ENCODE data around the gene PLXNB2.

Gene PLXNB2

GRCh38 chr22:50305923-50306566, 1.4 kb downstream of the PLXNB2 start:
- TF ChIP-seq ZFP30 (CRISPR knock-in tag; IDR thresholded peaks at IDR 0.05): no peak
- no peak for TF ChIP-seq TCF4 (CRISPR knock-in tag; IDR thresholded peaks at IDR 0.05; ENCODE audit: borderline replicate concordance)
- TF ChIP-seq ZC3H10 (CRISPR knock-in tag; IDR thresholded peaks at IDR 0.05): no peak
- peak; percentile 80 for ATAC-seq

DNA sequence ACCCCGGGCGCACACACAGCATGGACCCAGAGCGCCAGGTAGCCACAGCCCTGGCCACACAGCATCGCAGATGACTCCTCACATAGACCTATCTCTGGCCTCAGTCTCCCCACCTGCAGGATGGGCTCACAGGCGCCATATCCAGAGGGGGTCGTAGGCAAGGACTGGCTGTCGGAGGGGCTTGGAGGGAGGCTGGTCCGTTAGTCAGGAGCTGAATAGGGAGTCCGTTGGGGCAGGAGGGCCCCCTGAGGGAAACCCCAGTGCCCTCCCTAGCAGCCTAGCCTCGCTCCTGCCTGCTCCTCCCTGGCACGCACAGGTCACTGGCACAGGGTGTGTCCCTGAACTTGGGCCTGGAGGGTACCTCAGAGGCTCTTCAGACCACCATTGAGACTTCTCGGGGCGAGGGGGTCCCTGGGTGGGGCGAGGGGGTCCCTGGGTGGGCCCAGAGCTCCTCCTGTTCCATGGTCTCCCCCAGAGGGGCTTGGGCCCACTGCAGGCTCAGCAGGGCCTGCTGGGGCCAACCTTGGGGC, 2.0 kb downstream of the PLXNB2 start:
- ATAC-seq: peak; percentile 2

DNA sequence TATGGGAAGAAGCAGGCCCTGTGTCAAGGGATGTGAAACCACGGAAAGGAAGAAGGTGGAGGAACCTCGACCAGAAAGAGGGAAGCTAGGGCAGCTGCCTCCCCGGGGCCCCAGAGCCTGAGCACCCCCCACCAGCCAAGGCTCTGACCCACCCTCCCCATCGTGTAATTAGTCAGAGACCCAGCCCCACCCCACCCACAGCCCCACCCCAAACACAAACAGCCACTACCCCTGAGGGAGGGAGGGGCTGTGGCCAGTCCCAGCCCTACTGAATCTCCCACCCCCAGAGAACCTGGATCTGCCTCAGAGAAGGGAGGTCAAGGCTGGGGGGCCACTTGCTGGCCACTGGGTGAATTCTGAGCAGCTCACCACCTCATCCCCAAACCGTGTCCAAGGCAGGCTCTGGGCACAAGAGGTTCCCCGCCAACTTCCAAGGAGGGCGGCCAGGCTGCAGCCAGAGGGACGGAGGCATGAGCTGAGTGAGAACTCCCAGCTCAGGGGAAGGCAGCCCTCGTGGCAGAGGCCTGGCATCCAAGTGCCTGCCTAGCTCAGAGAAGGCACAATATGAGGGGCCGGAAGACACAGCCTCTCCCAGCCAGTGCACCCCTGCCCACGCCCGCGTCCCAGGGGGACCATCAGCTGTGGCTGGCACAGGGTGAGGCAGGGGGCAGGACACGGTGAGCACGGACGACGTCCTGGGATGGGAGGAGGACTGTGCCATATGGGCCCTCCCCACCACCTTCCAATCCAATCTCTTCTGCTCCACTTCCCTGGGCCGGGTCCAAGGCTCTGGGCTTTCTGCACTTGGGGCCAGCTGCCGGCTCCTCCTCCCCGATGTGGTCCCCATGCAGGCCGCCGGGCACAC, 2.7 kb downstream of the PLXNB2 start:
- ATAC-seq: no peak

More for the DNA sequence above, 2.0 kb downstream of the PLXNB2 start:
- TF ChIP-seq, protein P1, sequence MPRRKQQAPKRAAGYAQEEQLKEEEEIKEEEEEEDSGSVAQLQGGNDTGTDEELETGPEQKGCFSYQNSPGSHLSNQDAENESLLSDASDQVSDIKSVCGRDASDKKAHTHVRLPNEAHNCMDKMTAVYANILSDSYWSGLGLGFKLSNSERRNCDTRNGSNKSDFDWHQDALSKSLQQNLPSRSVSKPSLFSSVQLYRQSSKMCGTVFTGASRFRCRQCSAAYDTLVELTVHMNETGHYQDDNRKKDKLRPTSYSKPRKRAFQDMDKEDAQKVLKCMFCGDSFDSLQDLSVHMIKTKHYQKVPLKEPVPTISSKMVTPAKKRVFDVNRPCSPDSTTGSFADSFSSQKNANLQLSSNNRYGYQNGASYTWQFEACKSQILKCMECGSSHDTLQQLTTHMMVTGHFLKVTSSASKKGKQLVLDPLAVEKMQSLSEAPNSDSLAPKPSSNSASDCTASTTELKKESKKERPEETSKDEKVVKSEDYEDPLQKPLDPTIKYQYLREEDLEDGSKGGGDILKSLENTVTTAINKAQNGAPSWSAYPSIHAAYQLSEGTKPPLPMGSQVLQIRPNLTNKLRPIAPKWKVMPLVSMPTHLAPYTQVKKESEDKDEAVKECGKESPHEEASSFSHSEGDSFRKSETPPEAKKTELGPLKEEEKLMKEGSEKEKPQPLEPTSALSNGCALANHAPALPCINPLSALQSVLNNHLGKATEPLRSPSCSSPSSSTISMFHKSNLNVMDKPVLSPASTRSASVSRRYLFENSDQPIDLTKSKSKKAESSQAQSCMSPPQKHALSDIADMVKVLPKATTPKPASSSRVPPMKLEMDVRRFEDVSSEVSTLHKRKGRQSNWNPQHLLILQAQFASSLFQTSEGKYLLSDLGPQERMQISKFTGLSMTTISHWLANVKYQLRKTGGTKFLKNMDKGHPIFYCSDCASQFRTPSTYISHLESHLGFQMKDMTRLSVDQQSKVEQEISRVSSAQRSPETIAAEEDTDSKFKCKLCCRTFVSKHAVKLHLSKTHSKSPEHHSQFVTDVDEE (CRISPR knock-in tag; IDR thresholded peaks at IDR 0.05): no peak
- TF ChIP-seq ZNF70 (CRISPR knock-in tag; IDR thresholded peaks at IDR 0.05) (no peak), ESRRG (CRISPR knock-in tag; IDR thresholded peaks at IDR 0.05) (no peak), BACH2 (CRISPR knock-in tag; IDR thresholded peaks at IDR 0.05; ENCODE audit: borderline replicate concordance) (no peak), SNAI2 (CRISPR knock-in tag; IDR thresholded peaks at IDR 0.05) (no peak), ZNF8 (CRISPR knock-in tag; IDR thresholded peaks at IDR 0.05) (no peak), CREB5 (CRISPR knock-in tag; IDR thresholded peaks at IDR 0.05; ENCODE audit: low read depth) (no peak), ARNTL (CRISPR knock-in tag; IDR thresholded peaks at IDR 0.05; ENCODE audit: borderline replicate concordance, low read depth) (no peak), TCF4 (CRISPR knock-in tag; IDR thresholded peaks at IDR 0.05; ENCODE audit: borderline replicate concordance) (no peak), TOX (CRISPR knock-in tag; IDR thresholded peaks at IDR 0.05; ENCODE audit: borderline replicate concordance) (no peak), ZFP30 (CRISPR knock-in tag; IDR thresholded peaks at IDR 0.05) (no peak), PPARA (CRISPR knock-in tag; IDR thresholded peaks at IDR 0.05; ENCODE audit: borderline replicate concordance) (no peak), CSDC2 (CRISPR knock-in tag; IDR thresholded peaks at IDR 0.05) (no peak)
- TF ChIP-seq, protein P2, sequence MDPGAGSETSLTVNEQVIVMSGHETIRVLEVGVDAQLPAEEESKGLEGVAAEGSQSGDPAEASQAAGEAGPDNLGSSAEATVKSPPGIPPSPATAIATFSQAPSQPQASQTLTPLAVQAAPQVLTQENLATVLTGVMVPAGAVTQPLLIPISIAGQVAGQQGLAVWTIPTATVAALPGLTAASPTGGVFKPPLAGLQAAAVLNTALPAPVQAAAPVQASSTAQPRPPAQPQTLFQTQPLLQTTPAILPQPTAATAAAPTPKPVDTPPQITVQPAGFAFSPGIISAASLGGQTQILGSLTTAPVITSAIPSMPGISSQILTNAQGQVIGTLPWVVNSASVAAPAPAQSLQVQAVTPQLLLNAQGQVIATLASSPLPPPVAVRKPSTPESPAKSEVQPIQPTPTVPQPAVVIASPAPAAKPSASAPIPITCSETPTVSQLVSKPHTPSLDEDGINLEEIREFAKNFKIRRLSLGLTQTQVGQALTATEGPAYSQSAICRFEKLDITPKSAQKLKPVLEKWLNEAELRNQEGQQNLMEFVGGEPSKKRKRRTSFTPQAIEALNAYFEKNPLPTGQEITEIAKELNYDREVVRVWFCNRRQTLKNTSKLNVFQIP (CRISPR knock-in tag; IDR thresholded peaks at IDR 0.05; ENCODE audit: borderline replicate concordance, low read depth): no peak
- TF ChIP-seq, protein P3, sequence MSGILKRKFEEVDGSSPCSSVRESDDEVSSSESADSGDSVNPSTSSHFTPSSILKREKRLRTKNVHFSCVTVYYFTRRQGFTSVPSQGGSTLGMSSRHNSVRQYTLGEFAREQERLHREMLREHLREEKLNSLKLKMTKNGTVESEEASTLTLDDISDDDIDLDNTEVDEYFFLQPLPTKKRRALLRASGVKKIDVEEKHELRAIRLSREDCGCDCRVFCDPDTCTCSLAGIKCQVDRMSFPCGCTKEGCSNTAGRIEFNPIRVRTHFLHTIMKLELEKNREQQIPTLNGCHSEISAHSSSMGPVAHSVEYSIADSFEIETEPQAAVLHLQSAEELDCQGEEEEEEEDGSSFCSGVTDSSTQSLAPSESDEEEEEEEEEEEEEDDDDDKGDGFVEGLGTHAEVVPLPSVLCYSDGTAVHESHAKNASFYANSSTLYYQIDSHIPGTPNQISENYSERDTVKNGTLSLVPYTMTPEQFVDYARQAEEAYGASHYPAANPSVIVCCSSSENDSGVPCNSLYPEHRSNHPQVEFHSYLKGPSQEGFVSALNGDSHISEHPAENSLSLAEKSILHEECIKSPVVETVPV (CRISPR knock-in tag; IDR thresholded peaks at IDR 0.05): no peak

More for the DNA sequence above, 2.7 kb downstream of the PLXNB2 start:
- no peak for TF ChIP-seq ZNF565 (CRISPR knock-in tag; conservative IDR thresholded peaks at IDR 0.05; ENCODE audit: low read depth)
- no peak for TF ChIP-seq ZNF8 (CRISPR knock-in tag; IDR thresholded peaks at IDR 0.05)
- TF ChIP-seq, protein P1 (CRISPR knock-in tag; IDR thresholded peaks at IDR 0.05): no peak
